WTC11 (cell line): ENCODE results near the gene DEPDC5. TPM values are rescaled to one million over a fixed set of nuclear protein-coding genes. Genes with fewer than 3 reads are reported as not detected.

Source experiments
- ATF2 ChIP-seq: sonication (generic); formaldehyde crosslinking; IDR thresholded peaks from 2 replicates; pipeline ENCODE4 v1.8.1; 2022; ENCODE audit warnings: low read depth, missing genetic modification reagents, borderline replicate concordance
- CREB1 ChIP-seq: sonication (generic); formaldehyde crosslinking; IDR thresholded peaks from 2 replicates; pipeline ENCODE4 v1.8.0; 2023; ENCODE audit warnings: mild to moderate bottlenecking, missing genetic modification reagents
- CREM ChIP-seq: sonication (generic); formaldehyde crosslinking; IDR thresholded peaks from 2 replicates; pipeline ENCODE4 v1.8.1; 2022; ENCODE audit warnings: mild to moderate bottlenecking, missing genetic modification reagents, moderate library complexity
- E2F4 ChIP-seq: sonication (generic); formaldehyde crosslinking; IDR thresholded peaks from 2 replicates; pipeline ENCODE4 v1.8.1; 2022; ENCODE audit warnings: low read depth, mild to moderate bottlenecking, moderate library complexity, missing genetic modification reagents, borderline replicate concordance
- E2F5 ChIP-seq: sonication (generic); formaldehyde crosslinking; IDR thresholded peaks from 2 replicates; pipeline ENCODE4 v1.8.1; 2022; ENCODE audit warnings: mild to moderate bottlenecking, moderate library complexity, missing genetic modification reagents
- ERG ChIP-seq: fragments of 250-450 bp; sonication (Bioruptor Pico); IDR thresholded peaks from 2 replicates; pipeline ENCODE4 v1.8.0; 2021; ENCODE audit warnings: mild to moderate bottlenecking
- ESRRA ChIP-seq: sonication (generic); formaldehyde crosslinking; IDR thresholded peaks from 2 replicates; pipeline ENCODE4 v1.8.1; 2022; ENCODE audit warnings: mild to moderate bottlenecking, missing genetic modification reagents, borderline replicate concordance
- FOXK1 ChIP-seq: sonication (generic); formaldehyde crosslinking; IDR thresholded peaks from 2 replicates; pipeline ENCODE4 v1.8.0; 2022; ENCODE audit warnings: mild to moderate bottlenecking, moderate library complexity, missing genetic modification reagents
- GTF2I ChIP-seq: fragments of 250-450 bp; sonication (Bioruptor Pico); conservative IDR thresholded peaks from 2 replicates; pipeline ENCODE4 v1.4.0; 2021; ENCODE audit warnings: mild to moderate bottlenecking
- JAZF1 ChIP-seq: fragments of 250-450 bp; sonication (Bioruptor Pico); IDR thresholded peaks from 2 replicates; pipeline ENCODE4 v1.9.0; 2021; ENCODE audit warnings: moderate library complexity, mild to moderate bottlenecking, inconsistent platforms
- KAT7 ChIP-seq: sonication (generic); formaldehyde crosslinking; IDR thresholded peaks from 2 replicates; pipeline ENCODE4 v1.8.1; 2023; ENCODE audit warnings: missing genetic modification reagents, mild to moderate bottlenecking, borderline replicate concordance
- MYBL2 ChIP-seq: sonication (generic); formaldehyde crosslinking; IDR thresholded peaks from 2 replicates; pipeline ENCODE4 v1.8.1; 2023; ENCODE audit warnings: mild to moderate bottlenecking, moderate library complexity, missing genetic modification reagents
- OVOL2 ChIP-seq: fragments of 250-450 bp; sonication (Bioruptor Pico); IDR thresholded peaks from 2 replicates; pipeline ENCODE4 v1.9.0; 2021; ENCODE audit warnings: mild to moderate bottlenecking, borderline replicate concordance
- PRRX2 ChIP-seq: fragments of 250-450 bp; sonication (Bioruptor Pico); IDR thresholded peaks from 2 replicates; pipeline ENCODE4 v1.8.0; 2021; ENCODE audit warnings: mild to moderate bottlenecking
- SP1 ChIP-seq: sonication (generic); formaldehyde crosslinking; conservative IDR thresholded peaks from 2 replicates; pipeline ENCODE4 v1.8.1; 2022; ENCODE audit warnings: missing genetic modification reagents
- STAT6 ChIP-seq: sonication (generic); formaldehyde crosslinking; conservative IDR thresholded peaks from 2 replicates; pipeline ENCODE4 v1.8.1; 2023; ENCODE audit warnings: mild to moderate bottlenecking, low read depth, missing genetic modification reagents, moderate library complexity
- TEAD1 ChIP-seq: sonication (generic); formaldehyde crosslinking; IDR thresholded peaks from 2 replicates; pipeline ENCODE4 v1.8.0; 2022; ENCODE audit warnings: mild to moderate bottlenecking, missing genetic modification reagents
- TP53 ChIP-seq: sonication (generic); formaldehyde crosslinking; IDR thresholded peaks from 2 replicates; pipeline ENCODE4 v1.8.1; 2023; ENCODE audit warnings: mild to moderate bottlenecking, missing genetic modification reagents
- USF1 ChIP-seq: sonication (generic); formaldehyde crosslinking; IDR thresholded peaks from 2 replicates; pipeline ENCODE4 v1.8.0; 2022; ENCODE audit warnings: mild to moderate bottlenecking, missing genetic modification reagents
- ZBTB43 ChIP-seq: sonication (generic); formaldehyde crosslinking; IDR thresholded peaks from 2 replicates; pipeline ENCODE4 v1.8.1; 2023; ENCODE audit warnings: mild to moderate bottlenecking, missing genetic modification reagents
- ZNF121 ChIP-seq: sonication (generic); formaldehyde crosslinking; IDR thresholded peaks from 2 replicates; pipeline ENCODE4 v1.8.0; 2023; ENCODE audit warnings: missing genetic modification reagents
- ZNF263 ChIP-seq: sonication (generic); formaldehyde crosslinking; IDR thresholded peaks from 2 replicates; pipeline ENCODE4 v1.8.1; 2022; ENCODE audit warnings: low read depth, mild to moderate bottlenecking, moderate library complexity, missing genetic modification reagents
- ZNF416 ChIP-seq: fragments of 250-450 bp; sonication (Bioruptor Pico); IDR thresholded peaks from 2 replicates; pipeline ENCODE4 v1.9.0; 2021; ENCODE audit warnings: mild to moderate bottlenecking, inconsistent platforms
- ZNF425 ChIP-seq: fragments of 250-450 bp; sonication (Bioruptor Pico); conservative IDR thresholded peaks from 2 replicates; pipeline ENCODE4 v1.9.0; 2021; ENCODE audit warnings: mild to moderate bottlenecking
- total RNA-seq: library from RNA; stranded (reverse); gene quantifications from 3 replicates; pipeline ENCODE4 v1.2.3, GENCODE V29; 2021

The DEPDC5 gene
- total RNA-seq, 1 experiment from 2014 or later, result 40.5 TPM

- TF ChIP-seq ATF2 (no peak), JAZF1 (CRISPR knock-in tag) (no peak), ZNF121 (CRISPR knock-in tag) (no peak), CREM (CRISPR knock-in tag) (peak; percentile 56; the same call in 1 of the 2 replicates), KAT7 (CRISPR knock-in tag) (peak; percentile 80; the same call in 1 of the 2 replicates), USF1 (CRISPR knock-in tag) (no peak), E2F5 (no peak; the same call in 1 of the 2 replicates), ESRRA (CRISPR knock-in tag) (no peak), MYBL2 (no peak; the same call in 1 of the 2 replicates), ZBTB43 (CRISPR knock-in tag) (no peak), STAT6 (no peak), TP53 (CRISPR knock-in tag) (peak; percentile 22; the same call in 1 of the 2 replicates), GTF2I (CRISPR knock-in tag) (no peak), FOXK1 (CRISPR knock-in tag) (no peak), ZNF416 (CRISPR knock-in tag) (no peak), E2F4 (no peak), OVOL2 (CRISPR knock-in tag) (no peak), PRRX2 (CRISPR knock-in tag) (no peak), TEAD1 (CRISPR knock-in tag) (no peak), ZNF263 (CRISPR knock-in tag) (no peak), ERG (CRISPR knock-in tag) (no peak), CREB1 (no peak), SP1 (no peak; the same call in 1 of the 2 replicates), ZNF425 (CRISPR knock-in tag) (no peak)
Observed at GRCh38 chr22:31944700-31945442, 191.1 kb downstream of the DEPDC5 start (continued).
